HUES48 (cell line): ENCODE measurements around the gene CPEB4.
A peak's percentile ranks its signal among the peaks of the same experiment; 100 is the strongest.

Source experiments
- H3K27ac ChIP-seq: one replicate; pipeline ENCODE4 v1.7.0; 2013; ENCODE audit warnings: low read depth, low read length, inconsistent platforms
- H3K27me3 ChIP-seq: 2 replicates; pipeline ENCODE4 v1.6.1; 2013; ENCODE audit warnings: mild to moderate bottlenecking, low read length; ENCODE audit not compliant: control insufficient read depth, insufficient read depth
- H3K36me3 ChIP-seq: 2 replicates; pipeline ENCODE4 v1.6.1; 2013; ENCODE audit warnings: low read length; ENCODE audit not compliant: control insufficient read depth, insufficient read depth
- H3K4me1 ChIP-seq: 2 replicates; pipeline ENCODE4 v1.6.1; 2013; ENCODE audit warnings: mild to moderate bottlenecking, low read length; ENCODE audit not compliant: control insufficient read depth, insufficient read depth
- H3K4me3 ChIP-seq: 2 replicates; pipeline ENCODE4 v1.5.1; 2013; ENCODE audit warnings: mild to moderate bottlenecking, low read depth, low read length
- H3K9ac ChIP-seq: 2 replicates; pipeline ENCODE4 v1.6.1; 2013; ENCODE audit warnings: mild to moderate bottlenecking, low read depth, low read length, moderate library complexity
- H3K9me3 ChIP-seq: 2 replicates; pipeline ENCODE4 v1.6.1; 2013; ENCODE audit warnings: low read length; ENCODE audit not compliant: control insufficient read depth, insufficient read depth

The CPEB4 gene

DNA sequence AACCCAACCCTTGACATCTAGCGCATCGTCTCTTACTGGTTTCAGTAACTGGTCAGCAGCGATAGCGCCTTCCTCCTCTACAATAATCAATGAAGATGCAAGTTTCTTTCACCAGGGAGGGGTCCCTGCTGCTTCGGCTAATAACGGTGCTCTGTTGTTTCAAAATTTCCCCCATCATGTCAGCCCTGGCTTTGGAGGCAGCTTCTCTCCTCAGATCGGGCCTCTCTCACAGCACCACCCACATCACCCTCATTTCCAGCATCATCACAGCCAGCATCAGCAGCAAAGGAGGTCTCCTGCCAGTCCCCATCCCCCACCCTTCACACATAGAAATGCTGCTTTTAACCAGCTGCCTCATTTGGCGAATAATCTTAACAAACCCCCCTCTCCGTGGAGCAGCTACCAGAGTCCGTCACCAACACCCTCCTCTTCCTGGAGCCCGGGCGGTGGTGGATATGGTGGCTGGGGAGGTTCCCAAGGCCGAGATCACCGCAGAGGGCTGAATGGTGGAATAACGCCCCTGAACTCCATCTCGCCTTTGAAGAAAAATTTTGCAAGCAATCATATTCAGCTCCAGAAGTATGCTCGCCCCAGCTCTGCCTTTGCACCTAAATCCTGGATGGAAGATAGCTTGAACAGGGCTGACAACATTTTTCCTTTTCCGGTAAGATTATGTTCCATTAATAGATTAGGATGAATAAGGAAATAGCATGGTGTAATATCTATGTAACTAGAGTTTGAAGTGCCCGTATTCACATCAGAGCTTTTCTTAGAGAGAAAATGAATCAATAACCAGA lies 2.2 kb downstream of the CPEB4 start:
- Histone ChIP-seq H3K4me1 (peaks cover 29% of the 10 kb centered on the region), H3K36me3 (no peaks in the 10 kb centered on the region), H3K4me3 (peak overlapping the region; percentile 39), H3K27me3 (no peaks in the 10 kb centered on the region), H3K9ac (no peak overlapping the region), H3K9me3 (no peaks in the 10 kb centered on the region), H3K27ac (peak overlapping the region; percentile 38)

- Histone ChIP-seq H3K27me3 (no peaks in the 10 kb centered on the region), H3K4me1 (peaks cover 35% of the 10 kb centered on the region), H3K9me3 (no peaks in the 10 kb centered on the region), H3K27ac (no peak overlapping the region), H3K36me3 (no peaks in the 10 kb centered on the region), H3K9ac (no peak overlapping the region), H3K4me3 (peak overlapping the region; percentile 16)
Observed at GRCh38 chr5:173891308-173892116, 3.4 kb downstream of the CPEB4 start.

DNA sequence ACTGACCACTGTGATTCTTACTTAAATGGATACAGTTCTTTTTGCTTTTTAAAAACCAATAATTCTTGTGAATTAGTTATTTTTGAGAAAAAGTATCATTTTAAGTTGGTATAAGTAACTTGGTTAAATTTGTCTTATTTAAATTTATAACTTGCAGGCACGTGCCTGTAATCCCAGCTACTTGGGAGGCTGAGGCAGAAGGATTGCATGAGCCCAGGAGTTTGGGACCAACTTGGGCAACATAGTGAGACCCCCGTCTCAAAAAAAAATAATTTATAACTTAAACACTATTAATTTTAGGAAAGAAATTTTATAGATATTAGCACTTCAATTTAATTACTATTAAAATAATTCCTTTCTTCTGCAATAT lies 5.0 kb downstream of the CPEB4 start:
- H3K27ac ChIP-seq: no peak overlapping the region
- no peak overlapping the region for H3K9ac ChIP-seq
- H3K4me1 ChIP-seq: peaks cover 32% of the 10 kb centered on the region
- no peaks in the 10 kb centered on the region for H3K27me3 ChIP-seq
- no peaks in the 10 kb centered on the region for H3K36me3 ChIP-seq
- no peaks in the 10 kb centered on the region for H3K9me3 ChIP-seq
- no peak overlapping the region for H3K4me3 ChIP-seq

DNA sequence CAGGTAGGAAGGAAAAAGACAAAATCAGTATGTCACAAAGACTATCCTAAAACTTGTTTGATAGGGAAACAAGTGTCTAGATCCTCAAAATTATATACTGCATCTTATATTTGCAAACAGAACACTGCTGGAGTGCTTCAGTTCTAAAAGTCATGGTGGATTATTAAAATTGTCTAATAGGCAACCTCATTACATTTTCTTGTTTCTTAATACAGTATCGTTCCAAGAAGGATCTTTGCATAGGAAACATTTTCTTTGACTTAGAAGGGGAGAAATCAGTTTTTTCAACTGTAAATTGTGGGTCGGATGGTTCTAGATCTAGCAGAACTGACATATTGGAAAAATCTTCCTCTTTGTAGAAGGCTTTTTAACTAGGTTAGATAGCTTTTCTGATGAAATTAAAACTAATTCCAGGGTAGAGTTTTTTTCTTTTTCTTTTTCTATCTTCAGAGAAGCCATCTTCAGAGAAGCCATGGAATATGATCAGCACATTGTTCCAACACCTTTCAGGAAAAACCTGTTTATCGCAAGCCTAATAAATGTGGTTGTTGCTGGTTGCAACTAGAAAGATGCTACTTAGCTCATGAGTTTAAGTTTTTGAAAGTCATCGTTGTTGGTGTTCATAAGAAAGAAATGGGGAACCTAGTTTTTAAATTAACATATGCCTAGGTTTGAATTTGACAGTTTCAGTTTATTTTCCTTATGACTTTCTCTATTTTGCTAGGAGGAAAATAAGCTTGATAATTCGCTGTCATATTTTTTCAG lies 7.4 kb downstream of the CPEB4 start:
- Histone ChIP-seq H3K27me3 (no peaks in the 10 kb centered on the region), H3K4me1 (peaks cover 21% of the 10 kb centered on the region), H3K4me3 (no peak overlapping the region), H3K27ac (no peak overlapping the region), H3K9ac (no peak overlapping the region), H3K9me3 (no peaks in the 10 kb centered on the region), H3K36me3 (no peaks in the 10 kb centered on the region)

DNA sequence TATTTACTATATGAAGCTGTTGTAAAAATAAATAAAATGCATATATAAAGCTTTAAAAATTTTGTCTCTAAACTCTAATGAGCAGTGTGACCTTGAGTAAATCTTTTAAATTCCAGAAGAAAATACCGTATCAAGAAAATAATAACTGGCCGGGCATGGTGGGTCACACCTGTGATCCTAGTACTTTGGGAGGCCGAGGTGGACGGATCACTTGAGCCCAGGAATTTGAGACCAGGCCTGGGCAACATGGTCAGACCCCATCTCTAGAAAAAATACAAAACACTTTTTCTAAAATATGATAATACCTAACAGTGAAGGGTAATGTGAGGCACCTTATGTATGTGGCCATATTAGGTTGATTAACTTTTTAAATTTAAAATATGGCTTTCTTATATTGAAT lies 8.5 kb downstream of the CPEB4 start:
- Histone ChIP-seq H3K27ac (no peak overlapping the region), H3K9me3 (no peaks in the 10 kb centered on the region), H3K36me3 (no peaks in the 10 kb centered on the region), H3K4me3 (no peak overlapping the region), H3K9ac (no peak overlapping the region), H3K27me3 (no peaks in the 10 kb centered on the region), H3K4me1 (peaks cover 16% of the 10 kb centered on the region)

- no peak overlapping the region for H3K27ac ChIP-seq
- H3K9ac ChIP-seq: no peak overlapping the region
Observed at GRCh38 chr5:173901705-173902104, 13.6 kb downstream of the CPEB4 start.

DNA sequence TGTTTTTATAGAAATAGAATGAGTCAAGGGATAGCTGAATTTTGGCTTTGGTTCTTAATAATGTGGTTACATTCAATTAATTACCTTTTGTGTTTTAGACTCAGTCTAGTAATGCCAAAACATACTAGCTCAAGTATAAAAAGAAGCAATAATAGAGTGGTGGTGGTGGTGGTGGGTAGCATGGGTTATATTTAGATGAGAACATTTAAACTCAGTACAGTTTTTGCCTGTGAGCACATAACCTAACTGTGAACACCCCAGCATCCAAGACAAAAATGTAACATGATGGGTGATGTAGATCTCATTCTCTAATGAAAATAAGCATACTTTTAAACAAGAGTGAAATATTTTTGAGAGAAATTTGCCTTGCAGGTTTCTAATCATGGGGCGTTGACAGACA lies 14.2 kb downstream of the CPEB4 start:
- H3K27me3 ChIP-seq: no peaks in the 10 kb centered on the region
- no peak overlapping the region for H3K27ac ChIP-seq
- no peak overlapping the region for H3K4me3 ChIP-seq
- no peaks in the 10 kb centered on the region for H3K36me3 ChIP-seq
- no peak overlapping the region for H3K9ac ChIP-seq
- no peaks in the 10 kb centered on the region for H3K9me3 ChIP-seq
- H3K4me1 ChIP-seq: peaks cover 16% of the 10 kb centered on the region

More at GRCh38 chr5:173901705-173902104, 13.6 kb downstream of the CPEB4 start:
- H3K27me3 ChIP-seq: no peaks in the 10 kb centered on the region
- no peak overlapping the region for H3K4me3 ChIP-seq
- no peaks in the 10 kb centered on the region for H3K9me3 ChIP-seq
- H3K36me3 ChIP-seq: no peaks in the 10 kb centered on the region
- H3K4me1 ChIP-seq: peaks cover 16% of the 10 kb centered on the region

DNA sequence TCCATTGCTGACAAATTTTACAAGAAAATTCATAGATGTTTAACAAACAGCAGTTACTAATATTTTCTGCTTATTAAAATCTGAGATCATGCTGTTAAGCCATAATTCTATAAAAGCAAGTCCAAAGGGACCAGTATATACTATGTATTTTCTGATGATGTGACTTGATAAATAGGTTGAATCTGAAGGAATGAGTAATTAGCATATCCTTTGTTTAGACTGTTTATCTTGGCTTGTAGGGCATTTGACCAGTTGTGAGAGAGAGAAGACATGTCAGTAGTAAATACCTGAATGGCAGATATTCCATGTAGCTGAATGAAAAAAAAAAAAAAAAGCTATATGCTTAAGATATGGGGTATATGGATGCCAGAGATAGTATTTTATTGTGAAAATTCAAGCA lies 14.6 kb downstream of the CPEB4 start:
- Histone ChIP-seq H3K27me3 (no peaks in the 10 kb centered on the region), H3K9ac (no peak overlapping the region), H3K4me3 (no peak overlapping the region), H3K4me1 (peaks cover 19% of the 10 kb centered on the region), H3K9me3 (no peaks in the 10 kb centered on the region), H3K27ac (no peak overlapping the region), H3K36me3 (no peaks in the 10 kb centered on the region)

DNA sequence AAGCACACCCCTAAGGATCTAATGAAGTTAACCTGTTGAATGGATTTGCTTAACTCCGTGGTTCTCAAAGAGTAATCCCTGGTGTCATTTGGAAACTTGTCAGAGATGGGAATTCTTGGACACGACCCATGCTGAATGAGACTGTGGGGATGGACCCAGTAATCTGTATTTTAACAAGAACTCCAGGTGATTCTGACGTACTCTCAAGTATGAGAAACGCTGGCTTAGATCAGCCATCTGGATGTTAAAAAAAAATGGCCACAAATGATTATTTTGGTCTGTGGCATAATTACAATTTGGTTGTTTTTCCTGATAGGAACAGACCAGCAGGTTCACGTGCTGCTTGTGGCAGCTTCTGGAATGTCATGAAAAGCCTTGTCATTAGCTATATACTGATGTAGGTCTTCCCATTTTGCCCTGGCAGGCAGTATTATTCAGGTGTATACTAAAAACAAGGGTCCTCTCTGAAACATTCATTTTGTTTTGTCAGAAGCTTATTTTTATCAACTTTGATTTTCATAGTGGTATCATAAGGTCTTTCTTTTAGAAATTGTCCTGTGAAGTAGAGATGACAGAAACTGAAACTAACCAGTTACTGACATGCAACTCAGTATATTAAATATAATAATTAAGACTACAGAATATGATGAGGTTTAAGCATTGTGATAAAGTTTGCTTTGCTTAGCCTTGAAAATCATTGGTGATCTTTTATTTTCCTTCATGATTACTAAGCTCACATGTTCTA lies 15.4 kb downstream of the CPEB4 start:
- H3K27ac ChIP-seq: no peak overlapping the region
- no peaks in the 10 kb centered on the region for H3K27me3 ChIP-seq
- H3K36me3 ChIP-seq: no peaks in the 10 kb centered on the region
- H3K9ac ChIP-seq: no peak overlapping the region
- peaks cover 19% of the 10 kb centered on the region for H3K4me1 ChIP-seq
- H3K4me3 ChIP-seq: no peak overlapping the region
- H3K9me3 ChIP-seq: no peaks in the 10 kb centered on the region

- no peak overlapping the region for H3K9ac ChIP-seq
- no peaks in the 10 kb centered on the region for H3K27me3 ChIP-seq
- no peaks in the 10 kb centered on the region for H3K9me3 ChIP-seq
- no peak overlapping the region for H3K4me3 ChIP-seq
- H3K4me1 ChIP-seq: peaks cover 24% of the 10 kb centered on the region
- H3K27ac ChIP-seq: no peak overlapping the region
- H3K36me3 ChIP-seq: no peaks in the 10 kb centered on the region
Observed at GRCh38 chr5:173904151-173904550, 16.0 kb downstream of the CPEB4 start.
